ENCODE data around the gene CDH23. TPM values are rescaled to one million over a fixed set of nuclear protein-coding genes. Genes with fewer than 3 reads are reported as not detected.

The CDH23 gene
- total and polyA plus RNA-seq, 9 of the 15 experiments (the other 6 are each of a cell fraction or from before 2014, with no cell fraction given): 0.18 to 1.2 (median 0.47) TPM

DNA sequence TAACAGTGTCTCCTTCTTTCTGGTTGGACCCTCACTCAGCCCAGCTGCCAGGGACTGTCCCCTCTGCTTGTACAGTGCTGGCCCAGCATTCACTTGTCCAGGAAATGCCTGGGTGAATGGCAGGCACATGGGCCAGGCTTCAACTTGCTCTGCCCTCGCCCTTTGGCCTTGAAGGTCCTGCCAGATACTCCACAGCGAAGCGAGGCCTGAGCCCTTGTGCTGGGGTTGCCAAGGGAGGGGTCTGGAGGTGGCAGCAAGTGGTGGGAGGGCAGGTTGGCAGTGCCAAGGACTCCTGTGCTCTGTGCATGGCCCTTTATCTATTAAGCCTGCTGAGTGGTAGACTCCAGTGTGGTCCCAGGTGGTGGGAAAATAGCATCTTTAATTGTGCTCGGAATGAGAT, 75.7 kb downstream of the CDH23 start:
- H3K36me3 ChIP-seq (ENCODE audit: control insufficient read depth, insufficient read depth, low read length): no peaks in the 10 kb centered on the region
- CTCF ChIA-PET (ENCODE audit: low intra/inter-chr PET ratio): no interaction called here
- intact Hi-C loops (cut with micrococcal nuclease): loop anchor here (5.0 kb wide), 1 partner anchor 75 kb away; the partner anchor contains the start of gene CDH23

GRCh38 chr10:71472912-71473311, 76.2 kb downstream of the CDH23 start:
- no peaks in the 10 kb centered on the region for H3K36me3 ChIP-seq (ENCODE audit: control insufficient read depth, insufficient read depth, low read length)
- CTCF ChIA-PET (ENCODE audit: low intra/inter-chr PET ratio): no interaction called here
- ATAC-seq (no peak), FAIRE-seq (no peak), DNase-seq (ENCODE audit: extremely low read depth in 1 of 4, low spot score in 3 of 4) (no peak)
- H3K79me2 ChIP-seq (ENCODE audit: control insufficient read depth, insufficient read depth, low read length): no peaks in the 10 kb centered on the region
- BruUV-seq (replicated peaks): no TSS peak
- no peaks in the 10 kb centered on the region for H3K9me3 ChIP-seq (replicated peaks; ENCODE audit: control insufficient read depth, insufficient read depth, low read depth, low read length)
- H3K27me3 ChIP-seq (ENCODE audit: control insufficient read depth in 2 of 2, insufficient read depth in 2 of 2, low read length in 2 of 2): peaks cover 15 to 69% of the 10 kb centered on the region in 2 experiments
- no peak overlapping the region for H3K9ac ChIP-seq (ENCODE audit: insufficient read depth in 1 of 2, low read depth in 2 of 2, low read length in 2 of 2)
- no peak overlapping the region for H3K4me3 ChIP-seq
- no peak overlapping the region for H2AFZ ChIP-seq (ENCODE audit: low read depth, low read length)
- no peaks in the 10 kb centered on the region for H4K20me1 ChIP-seq (replicated peaks; ENCODE audit: control insufficient read depth, insufficient read depth, low read length)
- in situ Hi-C loops (cut with MboI): no loop called here
- H3K27ac ChIP-seq (ENCODE audit: extremely low read depth, low read depth, low read length): no peak overlapping the region
- no peak for TF ChIP-seq ZNF282 (CRISPR knock-in tag; IDR thresholded peaks at IDR 0.05)
- TF ChIP-seq POLR3G (IDR thresholded peaks at IDR 0.05; ENCODE audit: extremely low read depth, insufficient read length, insufficient replicate concordance): no peak
- TF ChIP-seq, protein P1, sequence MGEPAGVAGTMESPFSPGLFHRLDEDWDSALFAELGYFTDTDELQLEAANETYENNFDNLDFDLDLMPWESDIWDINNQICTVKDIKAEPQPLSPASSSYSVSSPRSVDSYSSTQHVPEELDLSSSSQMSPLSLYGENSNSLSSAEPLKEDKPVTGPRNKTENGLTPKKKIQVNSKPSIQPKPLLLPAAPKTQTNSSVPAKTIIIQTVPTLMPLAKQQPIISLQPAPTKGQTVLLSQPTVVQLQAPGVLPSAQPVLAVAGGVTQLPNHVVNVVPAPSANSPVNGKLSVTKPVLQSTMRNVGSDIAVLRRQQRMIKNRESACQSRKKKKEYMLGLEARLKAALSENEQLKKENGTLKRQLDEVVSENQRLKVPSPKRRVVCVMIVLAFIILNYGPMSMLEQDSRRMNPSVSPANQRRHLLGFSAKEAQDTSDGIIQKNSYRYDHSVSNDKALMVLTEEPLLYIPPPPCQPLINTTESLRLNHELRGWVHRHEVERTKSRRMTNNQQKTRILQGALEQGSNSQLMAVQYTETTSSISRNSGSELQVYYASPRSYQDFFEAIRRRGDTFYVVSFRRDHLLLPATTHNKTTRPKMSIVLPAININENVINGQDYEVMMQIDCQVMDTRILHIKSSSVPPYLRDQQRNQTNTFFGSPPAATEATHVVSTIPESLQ (CRISPR knock-in tag; IDR thresholded peaks at IDR 0.05): no peak
- TF ChIP-seq SIN3B (IDR thresholded peaks at IDR 0.05; ENCODE audit: low read depth): no peak
- TF ChIP-seq, protein P2, sequence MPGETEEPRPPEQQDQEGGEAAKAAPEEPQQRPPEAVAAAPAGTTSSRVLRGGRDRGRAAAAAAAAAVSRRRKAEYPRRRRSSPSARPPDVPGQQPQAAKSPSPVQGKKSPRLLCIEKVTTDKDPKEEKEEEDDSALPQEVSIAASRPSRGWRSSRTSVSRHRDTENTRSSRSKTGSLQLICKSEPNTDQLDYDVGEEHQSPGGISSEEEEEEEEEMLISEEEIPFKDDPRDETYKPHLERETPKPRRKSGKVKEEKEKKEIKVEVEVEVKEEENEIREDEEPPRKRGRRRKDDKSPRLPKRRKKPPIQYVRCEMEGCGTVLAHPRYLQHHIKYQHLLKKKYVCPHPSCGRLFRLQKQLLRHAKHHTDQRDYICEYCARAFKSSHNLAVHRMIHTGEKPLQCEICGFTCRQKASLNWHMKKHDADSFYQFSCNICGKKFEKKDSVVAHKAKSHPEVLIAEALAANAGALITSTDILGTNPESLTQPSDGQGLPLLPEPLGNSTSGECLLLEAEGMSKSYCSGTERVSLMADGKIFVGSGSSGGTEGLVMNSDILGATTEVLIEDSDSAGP (CRISPR knock-in tag; IDR thresholded peaks at IDR 0.05): no peak
- no peak for TF ChIP-seq CBX2 (IDR thresholded peaks at IDR 0.05; ENCODE audit: insufficient read depth, low read length, poor library complexity, severe bottlenecking)
- H3K4me1 ChIP-seq (replicated peaks in 1 of 2; ENCODE audit: control insufficient read depth in 2 of 2, insufficient read depth in 2 of 2, low read length in 2 of 2): peaks cover 0 to 7% of the 10 kb centered on the region in 2 experiments; a peak in 3 of 5 replicates
- intact Hi-C loops (cut with micrococcal nuclease): loop anchor here (5.0 kb wide), 1 partner anchor 76 kb away; the partner anchor contains the start of gene CDH23
- POLR2A ChIA-PET: no interaction called here
- no peak overlapping the region for H3K4me2 ChIP-seq (ENCODE audit: insufficient read depth, low read length)
- H3K9me1 ChIP-seq (ENCODE audit: control insufficient read depth, insufficient read depth, low read length): no peaks in the 10 kb centered on the region
- 2% methylated on average over 4 of the region's 4 CpGs for WGBS (ENCODE audit: insufficient coverage, low coverage, missing lambda C conversion rate)

More for the DNA sequence above, 75.7 kb downstream of the CDH23 start:
- TF ChIP-seq GTF2A2 (tag; IDR thresholded peaks at IDR 0.05) (no peak), DDX20 (tag; IDR thresholded peaks at IDR 0.05; ENCODE audit: low read depth) (no peak), ILF3 (IDR thresholded peaks at IDR 0.05; ENCODE audit: borderline replicate concordance) (no peak), NR3C1 (CRISPR knock-in tag; IDR thresholded peaks at IDR 0.05) (no peak), KDM5B (IDR thresholded peaks at IDR 0.05; ENCODE audit: insufficient replicate concordance, low read depth, low read length) (no peak), ZNF212 (CRISPR knock-in tag; IDR thresholded peaks at IDR 0.05) (no peak)
- POLR2A ChIA-PET: interaction anchor here (0.8 kb wide), 1 partner anchor 21 kb away, joined by 3 read pairs; no protein-coding TSS in a partner anchor
- BruUV-seq (replicated peaks): no TSS peak
- ATAC-seq: no peak
- H3K9me1 ChIP-seq (ENCODE audit: control insufficient read depth, insufficient read depth, low read length): no peaks in the 10 kb centered on the region
- peaks cover 0 to 7% of the 10 kb centered on the region in 2 experiments; a peak in 3 of 5 replicates for H3K4me1 ChIP-seq (replicated peaks in 1 of 2; ENCODE audit: control insufficient read depth in 2 of 2, insufficient read depth in 2 of 2, low read length in 2 of 2)
- in situ Hi-C loops (cut with MboI): no loop called here
- H3K9ac ChIP-seq (ENCODE audit: insufficient read depth in 1 of 2, low read depth in 2 of 2, low read length in 2 of 2): no peak overlapping the region; a peak in 1 of 4 replicates
- H3K27ac ChIP-seq (ENCODE audit: extremely low read depth, low read depth, low read length): no peak overlapping the region
- H3K9me3 ChIP-seq (replicated peaks; ENCODE audit: control insufficient read depth, insufficient read depth, low read depth, low read length): no peaks in the 10 kb centered on the region
- DNase-seq (ENCODE audit: extremely low read depth in 1 of 4, low spot score in 3 of 4): no peak
- H3K27me3 ChIP-seq (ENCODE audit: control insufficient read depth in 2 of 2, insufficient read depth in 2 of 2, low read length in 2 of 2): peaks cover 14 to 72% of the 10 kb centered on the region in 2 experiments
- H4K20me1 ChIP-seq (replicated peaks; ENCODE audit: control insufficient read depth, insufficient read depth, low read length): no peaks in the 10 kb centered on the region
- 0% methylated on average over 4 of the region's 4 CpGs for WGBS (ENCODE audit: insufficient coverage, low coverage, missing lambda C conversion rate)
- H3K4me2 ChIP-seq (ENCODE audit: insufficient read depth, low read length): no peak overlapping the region
- no peaks in the 10 kb centered on the region for H3K79me2 ChIP-seq (ENCODE audit: control insufficient read depth, insufficient read depth, low read length)
- H2AFZ ChIP-seq (ENCODE audit: low read depth, low read length): no peak overlapping the region
- H3K4me3 ChIP-seq: no peak overlapping the region
- no peak for FAIRE-seq
